ENCODE results near the gene SNX25. TPM values are rescaled to one million over a fixed set of nuclear protein-coding genes. Genes with fewer than 3 reads are reported as not detected.
A peak's percentile ranks its signal among the peaks of the same experiment; 100 is the strongest.

SNX25 gene
- total and polyA plus RNA-seq, 2 donors (not counting 1 experiment from before 2014, with no cell fraction given) = 11.1 to 32.9 TPM

- Histone ChIP-seq H3K4me3 (replicated peaks in 1 of 4; ENCODE audit: control extremely low read depth in 1 of 4, insufficient read depth in 1 of 4, low read depth in 3 of 4, low read length in 4 of 4) (no peak overlapping the region), H4K20me1 (ENCODE audit: control insufficient read depth, extremely low read depth, insufficient read depth, low read length) (no peaks in the 10 kb centered on the region), H3K79me2 (ENCODE audit: control insufficient read depth, insufficient read depth, low read length) (no peaks in the 10 kb centered on the region), H3K27me3 (ENCODE audit: control insufficient read depth, insufficient read depth, low read length) (no peaks in the 10 kb centered on the region), H2AFZ (ENCODE audit: low read length) (no peak overlapping the region), H3K4me2 (ENCODE audit: extremely low read depth, insufficient read depth, low read length) (no peak overlapping the region), H3K9ac (ENCODE audit: insufficient read depth, low read length) (no peak overlapping the region), H3K4me1 (ENCODE audit: control insufficient read depth, extremely low read depth, insufficient read depth, low read length) (no peaks in the 10 kb centered on the region), H3K36me3 (ENCODE audit: control insufficient read depth, insufficient read depth, low read length) (no peaks in the 10 kb centered on the region), H3K27ac (ENCODE audit: insufficient read depth, low read length) (no peak overlapping the region), H3K9me3 (ENCODE audit: control insufficient read depth, insufficient read depth, low read depth, low read length) (no peaks in the 10 kb centered on the region)
- DNase-seq (ENCODE audit: low read depth in 2 of 2) = no peak
- no peak for TF ChIP-seq EZH2 (IDR thresholded peaks at IDR 0.05; ENCODE audit: low read length, missing control alignments)
- TF ChIP-seq, protein P1, sequence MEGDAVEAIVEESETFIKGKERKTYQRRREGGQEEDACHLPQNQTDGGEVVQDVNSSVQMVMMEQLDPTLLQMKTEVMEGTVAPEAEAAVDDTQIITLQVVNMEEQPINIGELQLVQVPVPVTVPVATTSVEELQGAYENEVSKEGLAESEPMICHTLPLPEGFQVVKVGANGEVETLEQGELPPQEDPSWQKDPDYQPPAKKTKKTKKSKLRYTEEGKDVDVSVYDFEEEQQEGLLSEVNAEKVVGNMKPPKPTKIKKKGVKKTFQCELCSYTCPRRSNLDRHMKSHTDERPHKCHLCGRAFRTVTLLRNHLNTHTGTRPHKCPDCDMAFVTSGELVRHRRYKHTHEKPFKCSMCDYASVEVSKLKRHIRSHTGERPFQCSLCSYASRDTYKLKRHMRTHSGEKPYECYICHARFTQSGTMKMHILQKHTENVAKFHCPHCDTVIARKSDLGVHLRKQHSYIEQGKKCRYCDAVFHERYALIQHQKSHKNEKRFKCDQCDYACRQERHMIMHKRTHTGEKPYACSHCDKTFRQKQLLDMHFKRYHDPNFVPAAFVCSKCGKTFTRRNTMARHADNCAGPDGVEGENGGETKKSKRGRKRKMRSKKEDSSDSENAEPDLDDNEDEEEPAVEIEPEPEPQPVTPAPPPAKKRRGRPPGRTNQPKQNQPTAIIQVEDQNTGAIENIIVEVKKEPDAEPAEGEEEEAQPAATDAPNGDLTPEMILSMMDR (conservative IDR thresholded peaks at IDR 0.05 in 1 of 2, IDR thresholded peaks at IDR 0.05 in 1 of 2; ENCODE audit: low read depth in 1 of 2, low read length in 2 of 2) = no peak
Observed at GRCh38 chr4:185270885-185271284, 61.5 kb downstream of the SNX25 start.

GRCh38 chr4:185272245-185272644 is 62.8 kb downstream of the SNX25 start:
- no peak overlapping the region for H3K9ac ChIP-seq (ENCODE audit: insufficient read depth, low read length)
- H2AFZ ChIP-seq (ENCODE audit: low read length) = no peak overlapping the region
- no peaks in the 10 kb centered on the region for H3K79me2 ChIP-seq (ENCODE audit: control insufficient read depth, insufficient read depth, low read length)
- no peaks in the 10 kb centered on the region for H3K9me3 ChIP-seq (ENCODE audit: control insufficient read depth, insufficient read depth, low read depth, low read length)
- no peaks in the 10 kb centered on the region for H3K36me3 ChIP-seq (ENCODE audit: control insufficient read depth, insufficient read depth, low read length)
- no peak overlapping the region for H3K4me3 ChIP-seq (replicated peaks in 1 of 4; ENCODE audit: control extremely low read depth in 1 of 4, insufficient read depth in 1 of 4, low read depth in 3 of 4, low read length in 4 of 4)
- H3K4me1 ChIP-seq (ENCODE audit: control insufficient read depth, extremely low read depth, insufficient read depth, low read length) = peaks cover 3% of the 10 kb centered on the region
- no peaks in the 10 kb centered on the region for H4K20me1 ChIP-seq (ENCODE audit: control insufficient read depth, extremely low read depth, insufficient read depth, low read length)
- no peak for TF ChIP-seq EZH2 (IDR thresholded peaks at IDR 0.05; ENCODE audit: low read length, missing control alignments)
- no peaks in the 10 kb centered on the region for H3K27me3 ChIP-seq (ENCODE audit: control insufficient read depth, insufficient read depth, low read length)
- DNase-seq (ENCODE audit: low read depth in 2 of 2) = no peak
- H3K27ac ChIP-seq (ENCODE audit: insufficient read depth, low read length) = no peak overlapping the region
- H3K4me2 ChIP-seq (ENCODE audit: extremely low read depth, insufficient read depth, low read length) = no peak overlapping the region

- Histone ChIP-seq H4K20me1 (ENCODE audit: control insufficient read depth, extremely low read depth, insufficient read depth, low read length) (no peaks in the 10 kb centered on the region), H3K4me2 (ENCODE audit: extremely low read depth, insufficient read depth, low read length) (no peak overlapping the region), H3K27ac (ENCODE audit: insufficient read depth, low read length) (no peak overlapping the region), H3K27me3 (ENCODE audit: control insufficient read depth, insufficient read depth, low read length) (no peaks in the 10 kb centered on the region), H2AFZ (ENCODE audit: low read length) (no peak overlapping the region), H3K79me2 (ENCODE audit: control insufficient read depth, insufficient read depth, low read length) (no peaks in the 10 kb centered on the region), H3K9ac (ENCODE audit: insufficient read depth, low read length) (no peak overlapping the region), H3K4me3 (replicated peaks in 1 of 4; ENCODE audit: control extremely low read depth in 1 of 4, insufficient read depth in 1 of 4, low read depth in 3 of 4, low read length in 4 of 4) (no peak overlapping the region), H3K36me3 (ENCODE audit: control insufficient read depth, insufficient read depth, low read length) (no peaks in the 10 kb centered on the region), H3K4me1 (ENCODE audit: control insufficient read depth, extremely low read depth, insufficient read depth, low read length) (peaks cover 3% of the 10 kb centered on the region), H3K9me3 (ENCODE audit: control insufficient read depth, insufficient read depth, low read depth, low read length) (no peaks in the 10 kb centered on the region)
- peak; percentile 19 to 36 for DNase-seq (ENCODE audit: low read depth in 2 of 2)
- no peak for TF ChIP-seq EZH2 (IDR thresholded peaks at IDR 0.05; ENCODE audit: low read length, missing control alignments)
- TF ChIP-seq, protein P1 (conservative IDR thresholded peaks at IDR 0.05 in 1 of 2, IDR thresholded peaks at IDR 0.05 in 1 of 2; ENCODE audit: low read depth in 1 of 2, low read length in 2 of 2) = no peak
Observed at GRCh38 chr4:185275501-185275900, 66.1 kb downstream of the SNX25 start.
